HepG2 (cell line): ENCODE measurements around the gene RNF149. TPM values are rescaled to one million over a fixed set of nuclear protein-coding genes. Genes with fewer than 3 reads are reported as not detected.
A peak's percentile ranks its signal among the peaks of the same experiment; 100 is the strongest.

Source experiments
- BRD4 ChIP-seq: sonication (generic); formaldehyde crosslinking; IDR thresholded peaks from 2 replicates; pipeline ENCODE4 v1.4.0; 2020; ENCODE audit warnings: missing genetic modification reagents
- CREM ChIP-seq, 2 experiments: sonication (generic) in 1 of 2; formaldehyde crosslinking in 1 of 2; IDR thresholded peaks; 2 replicates each; pipeline versions ENCODE4 v1.4.0 to v1.6.1; 2016 to 2020; ENCODE audit warnings: antibody characterized with exemption in 1 of 2, mild to moderate bottlenecking in 1 of 2, missing genetic modification reagents in 1 of 2
- GATAD1 ChIP-seq: IDR thresholded peaks from 2 replicates; pipeline ENCODE4 v1.6.1; 2016; ENCODE audit warnings: missing genetic modification reagents, missing compliant biosample characterization
- GFI1 ChIP-seq: sonication (generic); formaldehyde crosslinking; IDR thresholded peaks from 2 replicates; pipeline ENCODE4 v1.5.0; 2020; ENCODE audit warnings: missing genetic modification reagents, mild to moderate bottlenecking, borderline replicate concordance
- JUN ChIP-seq: sonication (generic); formaldehyde crosslinking; IDR thresholded peaks from 2 replicates; pipeline ENCODE4 v1.4.0; 2020; ENCODE audit warnings: mild to moderate bottlenecking, missing genetic modification reagents
- KDM3A ChIP-seq: IDR thresholded peaks from 2 replicates; pipeline ENCODE4 v1.6.1; 2018; ENCODE audit warnings: low read depth, missing compliant biosample characterization
- PHF20 ChIP-seq: sonication (generic); formaldehyde crosslinking; IDR thresholded peaks from 2 replicates; pipeline ENCODE4 v1.5.0; 2020; ENCODE audit warnings: mild to moderate bottlenecking, missing genetic modification reagents
- RAD21 ChIP-seq: fragments of 450-650 bp; formaldehyde crosslinking; IDR thresholded peaks from 2 replicates; pipeline ENCODE4 v1.5.0; 2020; ENCODE audit warnings: mild to moderate bottlenecking
- SIX4 ChIP-seq: sonication (generic); formaldehyde crosslinking; IDR thresholded peaks from 2 replicates; pipeline ENCODE4 v1.4.0; 2020; ENCODE audit warnings: missing genetic modification reagents
- SOX6 ChIP-seq, 2 experiments: fragments of 450-650 bp in 1 of 2; sonication (generic) in 1 of 2; formaldehyde crosslinking in 1 of 2; IDR thresholded peaks; 2 replicates each; pipeline versions ENCODE4 v1.4.0 to v1.6.1; 2017 to 2020; ENCODE audit warnings: antibody characterized with exemption in 1 of 2, mild to moderate bottlenecking in 1 of 2, missing genetic modification reagents in 1 of 2
- SP140L ChIP-seq: sonication (generic); formaldehyde crosslinking; IDR thresholded peaks from 2 replicates; pipeline ENCODE4 v1.4.0; 2020; ENCODE audit warnings: missing genetic modification reagents, borderline replicate concordance
- SRSF1 ChIP-seq: fragments of 200-400 bp; formaldehyde crosslinking; optimal IDR thresholded peaks from 2 replicates; pipeline ENCODE3; 2017; ENCODE audit warnings: mild to moderate bottlenecking, low read depth, low read length, moderate library complexity
- SRY ChIP-seq: sonication (generic); formaldehyde crosslinking; IDR thresholded peaks from 2 replicates; pipeline ENCODE4 v1.8.0; 2022; ENCODE audit warnings: mild to moderate bottlenecking, missing genetic modification reagents
- TEAD3 ChIP-seq: optimal IDR thresholded peaks from 2 replicates; pipeline ENCODE3; 2016; ENCODE audit warnings: borderline replicate concordance
- ZBTB1 ChIP-seq: sonication (generic); formaldehyde crosslinking; IDR thresholded peaks from 2 replicates; pipeline ENCODE4 v1.4.0; 2020; ENCODE audit warnings: missing genetic modification reagents, borderline replicate concordance
- ZMAT3 ChIP-seq: sonication (generic); formaldehyde crosslinking; conservative IDR thresholded peaks from 2 replicates; pipeline ENCODE4 v1.7.0; 2021; ENCODE audit warnings: missing genetic modification reagents
- ZNF3 ChIP-seq: IDR thresholded peaks from 2 replicates; pipeline ENCODE4 v1.7.0; 2017; ENCODE audit warnings: inconsistent platforms
- ZNF543 ChIP-seq: sonication (generic); formaldehyde crosslinking; IDR thresholded peaks from 2 replicates; pipeline ENCODE4 v1.4.0; 2020; ENCODE audit warnings: mild to moderate bottlenecking, missing genetic modification reagents
- ZNF567 ChIP-seq: sonication (generic); formaldehyde crosslinking; IDR thresholded peaks from 2 replicates; pipeline ENCODE4 v1.8.1; 2023; ENCODE audit warnings: mild to moderate bottlenecking, missing genetic modification reagents, borderline replicate concordance
- ZNF746 ChIP-seq: sonication (generic); formaldehyde crosslinking; IDR thresholded peaks from 2 replicates; pipeline ENCODE4 v1.8.0; 2022; ENCODE audit warnings: mild to moderate bottlenecking, missing genetic modification reagents
- ZSCAN5A ChIP-seq: sonication (generic); formaldehyde crosslinking; IDR thresholded peaks from 2 replicates; pipeline ENCODE4 v1.8.0; 2022; ENCODE audit warnings: mild to moderate bottlenecking, missing genetic modification reagents, borderline replicate concordance
- polyA plus RNA-seq, 8 experiments: library from polyadenylated mRNA; depleted of rRNA in 3 of 8; stranded (reverse) in 7 of 8; unstranded in 1 of 8; fragments of >200 nt; fragmentation: Illumina TruSeq in 4 of 8; extraction: Trizol in 4 of 8; gene quantifications; 2 replicates each; pipeline versions ENCODE4 v1.2.1 to v1.2.3, GENCODE V29; 2011 to 2016; ENCODE audit warnings: low read depth in 4 of 8, missing spikeins in 1 of 8, mixed read lengths in 1 of 8; ENCODE audit not compliant: insufficient read depth in 1 of 8
- total RNA-seq, 5 experiments: library from RNA; depleted of rRNA; stranded (reverse); fragments of >200 nt; fragmentation: Illumina TruSeq; extraction: Trizol; gene quantifications; 2 replicates each; pipeline ENCODE4 v1.2.3, GENCODE V29; 2016; ENCODE audit warnings: low read depth in 1 of 5
- TF ChIP-seq, protein P1 (sequence below): sonication (generic); formaldehyde crosslinking; IDR thresholded peaks from 2 replicates; pipeline ENCODE4 v1.8.0; 2022; ENCODE audit warnings: mild to moderate bottlenecking, missing genetic modification reagents; ENCODE audit not compliant: insufficient replicate concordance
- TF ChIP-seq, protein P2 (sequence below): sonication (generic); formaldehyde crosslinking; IDR thresholded peaks from 2 replicates; pipeline ENCODE4 v1.4.0; 2020; ENCODE audit warnings: mild to moderate bottlenecking, missing genetic modification reagents, borderline replicate concordance

The RNF149 gene
- total and polyA plus RNA-seq, 2 of the 13 experiments (the other 11 are each of a cell fraction or from before 2014, with no cell fraction given): 87.6 to 109 TPM

DNA sequence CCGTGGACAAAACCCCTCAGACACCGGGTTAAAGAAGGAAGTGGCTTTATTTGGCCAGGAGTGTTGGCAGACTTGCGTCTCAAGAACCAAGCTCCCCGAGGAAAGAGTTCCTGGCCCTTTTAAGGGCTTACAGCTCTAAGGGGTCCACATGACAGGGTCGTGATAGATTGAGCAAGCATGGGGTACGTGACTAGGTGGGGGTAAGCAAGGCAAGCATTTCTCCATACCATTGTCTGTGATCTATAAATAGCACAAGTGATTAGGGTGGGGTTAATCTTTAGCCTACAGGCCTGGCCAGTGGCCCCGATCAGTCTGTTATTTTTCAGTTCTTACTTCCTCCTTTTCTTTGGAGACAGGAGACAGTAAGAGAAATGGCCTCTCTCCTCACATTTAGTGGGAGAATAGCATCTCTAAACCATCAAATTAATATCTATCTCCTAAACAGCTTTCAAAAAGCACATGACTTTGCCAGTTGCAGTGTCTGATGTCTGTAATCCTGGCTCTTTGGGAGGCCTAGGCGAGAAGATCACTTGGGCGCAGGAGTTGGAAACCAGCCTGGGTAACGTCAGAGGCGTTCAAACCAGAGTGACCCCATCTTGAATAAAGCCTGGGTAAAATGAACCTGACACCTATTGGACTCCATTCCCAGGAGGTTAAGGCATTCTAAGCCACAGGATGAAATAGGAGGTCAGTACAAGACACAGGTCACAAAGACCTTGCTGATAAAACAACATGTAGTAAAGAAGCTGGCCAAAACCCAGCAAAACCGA is 74.1 kb downstream of the RNF149 start (continued):
- TF ChIP-seq CREM (IDR thresholded peaks at IDR 0.05): 0 out of 2 replicates have a peak, but pooled peaks have one; percentile 54
- no peak for TF ChIP-seq CREM (CRISPR knock-in tag; IDR thresholded peaks at IDR 0.05)
- TF ChIP-seq SRSF1: no peak
- TF ChIP-seq TEAD3 (CRISPR knock-in tag): peak; percentile 78
- no peak for TF ChIP-seq BRD4 (CRISPR knock-in tag)
- TF ChIP-seq, protein P1, sequence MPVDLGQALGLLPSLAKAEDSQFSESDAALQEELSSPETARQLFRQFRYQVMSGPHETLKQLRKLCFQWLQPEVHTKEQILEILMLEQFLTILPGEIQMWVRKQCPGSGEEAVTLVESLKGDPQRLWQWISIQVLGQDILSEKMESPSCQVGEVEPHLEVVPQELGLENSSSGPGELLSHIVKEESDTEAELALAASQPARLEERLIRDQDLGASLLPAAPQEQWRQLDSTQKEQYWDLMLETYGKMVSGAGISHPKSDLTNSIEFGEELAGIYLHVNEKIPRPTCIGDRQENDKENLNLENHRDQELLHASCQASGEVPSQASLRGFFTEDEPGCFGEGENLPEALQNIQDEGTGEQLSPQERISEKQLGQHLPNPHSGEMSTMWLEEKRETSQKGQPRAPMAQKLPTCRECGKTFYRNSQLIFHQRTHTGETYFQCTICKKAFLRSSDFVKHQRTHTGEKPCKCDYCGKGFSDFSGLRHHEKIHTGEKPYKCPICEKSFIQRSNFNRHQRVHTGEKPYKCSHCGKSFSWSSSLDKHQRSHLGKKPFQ (CRISPR knock-in tag): no peak
- TF ChIP-seq GFI1 (CRISPR knock-in tag): no peak
- TF ChIP-seq ZNF746: no peak
- TF ChIP-seq KDM3A (CRISPR knock-in tag): no peak
- no peak for TF ChIP-seq SOX6 (IDR thresholded peaks at IDR 0.05)
- TF ChIP-seq SOX6 (CRISPR knock-in tag; IDR thresholded peaks at IDR 0.05): peak; percentile 95
- no peak for TF ChIP-seq SIX4 (CRISPR knock-in tag)
- TF ChIP-seq ZNF3 (CRISPR knock-in tag): no peak
- TF ChIP-seq, protein P2, sequence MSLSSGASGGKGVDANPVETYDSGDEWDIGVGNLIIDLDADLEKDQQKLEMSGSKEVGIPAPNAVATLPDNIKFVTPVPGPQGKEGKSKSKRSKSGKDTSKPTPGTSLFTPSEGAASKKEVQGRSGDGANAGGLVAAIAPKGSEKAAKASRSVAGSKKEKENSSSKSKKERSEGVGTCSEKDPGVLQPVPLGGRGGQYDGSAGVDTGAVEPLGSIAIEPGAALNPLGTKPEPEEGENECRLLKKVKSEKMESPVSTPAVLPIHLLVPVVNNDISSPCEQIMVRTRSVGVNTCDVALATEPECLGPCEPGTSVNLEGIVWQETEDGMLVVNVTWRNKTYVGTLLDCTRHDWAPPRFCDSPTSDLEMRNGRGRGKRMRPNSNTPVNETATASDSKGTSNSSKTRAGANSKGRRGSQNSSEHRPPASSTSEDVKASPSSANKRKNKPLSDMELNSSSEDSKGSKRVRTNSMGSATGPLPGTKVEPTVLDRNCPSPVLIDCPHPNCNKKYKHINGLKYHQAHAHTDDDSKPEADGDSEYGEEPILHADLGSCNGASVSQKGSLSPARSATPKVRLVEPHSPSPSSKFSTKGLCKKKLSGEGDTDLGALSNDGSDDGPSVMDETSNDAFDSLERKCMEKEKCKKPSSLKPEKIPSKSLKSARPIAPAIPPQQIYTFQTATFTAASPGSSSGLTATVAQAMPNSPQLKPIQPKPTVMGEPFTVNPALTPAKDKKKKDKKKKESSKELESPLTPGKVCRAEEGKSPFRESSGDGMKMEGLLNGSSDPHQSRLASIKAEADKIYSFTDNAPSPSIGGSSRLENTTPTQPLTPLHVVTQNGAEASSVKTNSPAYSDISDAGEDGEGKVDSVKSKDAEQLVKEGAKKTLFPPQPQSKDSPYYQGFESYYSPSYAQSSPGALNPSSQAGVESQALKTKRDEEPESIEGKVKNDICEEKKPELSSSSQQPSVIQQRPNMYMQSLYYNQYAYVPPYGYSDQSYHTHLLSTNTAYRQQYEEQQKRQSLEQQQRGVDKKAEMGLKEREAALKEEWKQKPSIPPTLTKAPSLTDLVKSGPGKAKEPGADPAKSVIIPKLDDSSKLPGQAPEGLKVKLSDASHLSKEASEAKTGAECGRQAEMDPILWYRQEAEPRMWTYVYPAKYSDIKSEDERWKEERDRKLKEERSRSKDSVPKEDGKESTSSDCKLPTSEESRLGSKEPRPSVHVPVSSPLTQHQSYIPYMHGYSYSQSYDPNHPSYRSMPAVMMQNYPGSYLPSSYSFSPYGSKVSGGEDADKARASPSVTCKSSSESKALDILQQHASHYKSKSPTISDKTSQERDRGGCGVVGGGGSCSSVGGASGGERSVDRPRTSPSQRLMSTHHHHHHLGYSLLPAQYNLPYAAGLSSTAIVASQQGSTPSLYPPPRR: 0 out of 2 replicates have a peak, but pooled peaks have one; percentile 30
- no peak for TF ChIP-seq ZNF567 (CRISPR knock-in tag)
- TF ChIP-seq SP140L: no peak
- TF ChIP-seq ZSCAN5A: no peak
- TF ChIP-seq ZNF543 (CRISPR knock-in tag): no peak
- TF ChIP-seq ZMAT3 (CRISPR knock-in tag): 0 out of 2 replicates have a peak, but pooled peaks have one; percentile 45
- no peak for TF ChIP-seq GATAD1 (CRISPR knock-in tag)
- no peak for TF ChIP-seq PHF20 (CRISPR knock-in tag)
- no peak for TF ChIP-seq RAD21 (CRISPR knock-in tag)
- no peak for TF ChIP-seq SRY (CRISPR knock-in tag)
- TF ChIP-seq JUN: no peak
- TF ChIP-seq ZBTB1 (CRISPR knock-in tag): no peak
